HepG2 (cell line): Measurements from ENCODE around the gene CCDC61. TPM values are rescaled to one million over a fixed set of nuclear protein-coding genes. Genes with fewer than 3 reads are reported as not detected.

ENCODE experiments used
- ATAC-seq: fragments of 200-7000 bp; cut with Tn5 transposase; 3 replicates; pipeline ENCODE4 v1.9.1; 2020; ENCODE audit warnings: mild to moderate bottlenecking, moderate library complexity
- BruUV-seq: library from RNA; stranded (reverse); fragments of 400-500 nt; replicated peaks from 2 replicates; lab custom pipeline; 2021; lab: Mats Ljungman, UMichigan
- CTCF ChIA-PET: fragments of 300-600 bp; formaldehyde crosslinking; extraction: SDS; loops from one replicate; lab custom pipeline; 2021; ENCODE audit warnings: low total read pairs, inconsistent platforms, low intra/inter-chr PET ratio; lab: Yijun Ruan, JAX
- POLR2A ChIA-PET: fragments of 350-600 bp; sonication (Branson Sonifier 250); formaldehyde crosslinking; loops from one replicate; lab custom pipeline; 2020; ENCODE audit warnings: antibody characterized with exemption, inconsistent platforms; lab: Yijun Ruan, JAX
- DNase-seq: peaks from one replicate; pipeline ENCODE4 v3.0.0-alpha.2; 2015; ENCODE audit warnings: low spot score
- FAIRE-seq: peaks from 3 replicates; lab custom pipeline; 2011; peaks lifted over from hg19 to GRCh38; lab: Jason Lieb, UNC
- H2AFZ ChIP-seq: one replicate; pipeline ENCODE4 v1.6.1; 2011; ENCODE audit warnings: low read length, inconsistent platforms
- H3K27ac ChIP-seq: fragments of 300-600 bp; 3 replicates; pipeline ENCODE4 v1.8.0; 2011; ENCODE audit warnings: mixed run types, mild to moderate bottlenecking, mixed read lengths, low read length, inconsistent platforms; ENCODE audit not compliant: insufficient read depth; ENCODE audit errors: extremely low read length
- H3K27me3 ChIP-seq, 2 experiments: fragments of 200-600 bp in 1 of 2; 2 replicates in 1 of 2; 3 replicates in 1 of 2; pipeline versions ENCODE4 v1.6.0 to v1.8.0; 2011; ENCODE audit warnings: low read length in 2 of 2, mild to moderate bottlenecking in 2 of 2, moderate library complexity in 2 of 2, inconsistent platforms in 1 of 2; ENCODE audit not compliant: insufficient read depth in 2 of 2, control insufficient read depth in 1 of 2
- H3K36me3 ChIP-seq, 2 experiments: fragments of 200-600 bp in 1 of 2; replicated peaks in 1 of 2; 2 replicates in 1 of 2; 3 replicates in 1 of 2; pipeline versions ENCODE4 v1.5.1 to v1.8.0; 2011; ENCODE audit warnings: low read length in 2 of 2, inconsistent platforms in 1 of 2; ENCODE audit not compliant: insufficient read depth in 2 of 2, control insufficient read depth in 1 of 2
- H3K4me1 ChIP-seq: 2 replicates; pipeline ENCODE4 v1.5.1; 2012; ENCODE audit warnings: low read length, inconsistent platforms; ENCODE audit not compliant: insufficient read depth
- H3K4me2 ChIP-seq: 2 replicates; pipeline ENCODE4 v1.6.0; 2011; ENCODE audit warnings: low read depth, low read length, inconsistent platforms
- H3K4me3 ChIP-seq, 3 experiments: fragments of 200-600 bp in 1 of 3; sonication (generic), shearing (Covaris generic) in 1 of 3; replicated peaks in 1 of 3; 2 replicates each; pipeline ENCODE4 v1.5.1; 2011 to 2016; ENCODE audit warnings: low read length in 3 of 3, inconsistent platforms in 2 of 3, low read depth in 2 of 3, mild to moderate bottlenecking in 2 of 3, control low read depth in 1 of 3, mixed read lengths in 1 of 3; ENCODE audit not compliant: insufficient read depth in 1 of 3
- H3K79me2 ChIP-seq: one replicate; pipeline ENCODE4 v1.6.1; 2011; ENCODE audit warnings: low read length, inconsistent platforms; ENCODE audit not compliant: insufficient read depth
- H3K9ac ChIP-seq: 2 replicates; pipeline ENCODE4 v1.6.0; 2011; ENCODE audit warnings: mild to moderate bottlenecking, low read depth, low read length, inconsistent platforms; ENCODE audit not compliant: insufficient read depth
- H3K9me3 ChIP-seq: 2 replicates; pipeline ENCODE4 v1.5.1; 2012; ENCODE audit warnings: mild to moderate bottlenecking, low read length
- H4K20me1 ChIP-seq: 2 replicates; pipeline ENCODE4 v1.6.0; 2011; ENCODE audit warnings: inconsistent platforms, mild to moderate bottlenecking, low read length, moderate library complexity; ENCODE audit not compliant: insufficient read depth
- CEBPG ChIP-seq: IDR thresholded peaks from 2 replicates; pipeline ENCODE4 v1.6.1; 2016
- E2F1 ChIP-seq: sonication (generic); formaldehyde crosslinking; IDR thresholded peaks from 2 replicates; pipeline ENCODE4 v1.5.0; 2020; ENCODE audit warnings: missing genetic modification reagents
- FOXC1 ChIP-seq: sonication (generic); formaldehyde crosslinking; IDR thresholded peaks from 2 replicates; pipeline ENCODE4 v1.8.0; 2022; ENCODE audit warnings: mild to moderate bottlenecking, missing genetic modification reagents, borderline replicate concordance
- GMEB2 ChIP-seq: IDR thresholded peaks from 2 replicates; pipeline ENCODE4 v1.6.1; 2016; ENCODE audit warnings: missing biosample characterization, missing genetic modification reagents, low read depth
- HOXD1 ChIP-seq: sonication (generic); formaldehyde crosslinking; IDR thresholded peaks from 2 replicates; pipeline ENCODE4 v1.5.0; 2020; ENCODE audit warnings: missing genetic modification reagents
- ISL2 ChIP-seq: sonication (generic); formaldehyde crosslinking; IDR thresholded peaks from 2 replicates; pipeline ENCODE4 v1.5.0; 2020; ENCODE audit warnings: missing genetic modification reagents
- JUN ChIP-seq: sonication (generic); formaldehyde crosslinking; IDR thresholded peaks from 2 replicates; pipeline ENCODE4 v1.4.0; 2020; ENCODE audit warnings: mild to moderate bottlenecking, missing genetic modification reagents
- JUNB ChIP-seq: sonication (generic); formaldehyde crosslinking; IDR thresholded peaks from 2 replicates; pipeline ENCODE4 v1.8.0; 2022; ENCODE audit warnings: missing genetic modification reagents, mild to moderate bottlenecking, borderline replicate concordance
- KDM5B ChIP-seq: sonication (generic); formaldehyde crosslinking; IDR thresholded peaks from 2 replicates; pipeline ENCODE4 v1.4.0; 2020; ENCODE audit warnings: missing genetic modification reagents, mild to moderate bottlenecking, borderline replicate concordance
- SIN3A ChIP-seq: IDR thresholded peaks from 2 replicates; pipeline ENCODE4 v1.6.1; 2011; ENCODE audit warnings: low read depth, mild to moderate bottlenecking, control low read depth, low read length, borderline replicate concordance
- STAT5B ChIP-seq: sonication (generic); formaldehyde crosslinking; IDR thresholded peaks from 2 replicates; pipeline ENCODE4 v1.4.0; 2020; ENCODE audit warnings: missing genetic modification reagents
- TAF1 ChIP-seq: sonication (generic); formaldehyde crosslinking; IDR thresholded peaks from 2 replicates; pipeline ENCODE4 v1.4.0; 2020; ENCODE audit warnings: missing genetic modification reagents
- ZNF17 ChIP-seq: sonication (generic); formaldehyde crosslinking; IDR thresholded peaks from 2 replicates; pipeline ENCODE4 v1.5.0; 2020; ENCODE audit warnings: mild to moderate bottlenecking, missing genetic modification reagents
- ZNF235 ChIP-seq: sonication (generic); formaldehyde crosslinking; IDR thresholded peaks from 2 replicates; pipeline ENCODE4 v1.8.1; 2023; ENCODE audit warnings: mild to moderate bottlenecking, missing genetic modification reagents, borderline replicate concordance
- ZNF343 ChIP-seq: sonication (generic); formaldehyde crosslinking; IDR thresholded peaks from 2 replicates; pipeline ENCODE4 v1.4.0; 2020; ENCODE audit warnings: mild to moderate bottlenecking, missing genetic modification reagents
- ZNF562 ChIP-seq: sonication (generic); formaldehyde crosslinking; IDR thresholded peaks from 2 replicates; pipeline ENCODE4 v1.8.0; 2022; ENCODE audit warnings: missing genetic modification reagents, borderline replicate concordance
- WGBS: methylation state at CpG from one replicate; pipeline ENCODE4 v1.1.6; 2017; ENCODE audit warnings: low lambda C conversion rate; 5-methylcytosine and 5-hydroxymethylcytosine counted together
- in situ Hi-C: cut with HindIII; loops from 2 replicates; pipeline ENCODE4 v1.10.0; 2017; ENCODE audit warnings: low pct_unique_long_range_greater_than_20kb; ENCODE audit not compliant: extremely low pct_ligation_motif_present
- intact Hi-C: fragments of 100-400 bp; cut with micrococcal nuclease; formaldehyde crosslinking; loops from one replicate; pipeline ENCODE4 v1.10.0; 2022; ENCODE audit not compliant: unreplicated experiment
- polyA plus RNA-seq, 8 experiments: library from polyadenylated mRNA; depleted of rRNA in 3 of 8; stranded (reverse) in 7 of 8; unstranded in 1 of 8; fragments of >200 nt; fragmentation: Illumina TruSeq in 4 of 8; extraction: Trizol in 4 of 8; gene quantifications; 2 replicates each; pipeline versions ENCODE4 v1.2.1 to v1.2.3, GENCODE V29; 2011 to 2016; ENCODE audit warnings: low read depth in 4 of 8, missing spikeins in 1 of 8, mixed read lengths in 1 of 8; ENCODE audit not compliant: insufficient read depth in 1 of 8
- total RNA-seq, 5 experiments: library from RNA; depleted of rRNA; stranded (reverse); fragments of >200 nt; fragmentation: Illumina TruSeq; extraction: Trizol; gene quantifications; 2 replicates each; pipeline ENCODE4 v1.2.3, GENCODE V29; 2016; ENCODE audit warnings: low read depth in 1 of 5

Gene CCDC61
- total and polyA plus RNA-seq, 2 of the 13 experiments (the other 11 are each of a cell fraction or from before 2014, with no cell fraction given): 4.2 to 4.9 TPM

- Histone ChIP-seq H2AFZ (no peak overlapping the region), H3K4me3 (no peak overlapping the region), H3K4me1 (no peaks in the 10 kb centered on the region), H3K27ac (no peak overlapping the region), H3K36me3 (no peaks in the 10 kb centered on the region), H3K9me3 (no peaks in the 10 kb centered on the region), H4K20me1 (no peaks in the 10 kb centered on the region), H3K79me2 (no peaks in the 10 kb centered on the region), H3K9ac (no peak overlapping the region), H3K27me3 (peaks cover 0 to 29% of the 10 kb centered on the region in 2 experiments; a peak in 4 of 5 replicates), H3K4me2 (no peak overlapping the region)
- in situ Hi-C loops: no loop called here
- ChIA-PET POLR2A (no interaction called here), CTCF (no interaction called here)
- intact Hi-C loops: no loop called here
- no peak for ATAC-seq
- no peak for DNase-seq
- WGBS: 15% methylated on average over 7 of the region's 9 CpGs
- TF ChIP-seq JUN (no peak), GMEB2 (CRISPR knock-in tag) (no peak), JUNB (CRISPR knock-in tag) (no peak), E2F1 (CRISPR knock-in tag) (no peak), SIN3A (no peak), STAT5B (CRISPR knock-in tag) (no peak), CEBPG (no peak), ZNF235 (CRISPR knock-in tag) (no peak), FOXC1 (CRISPR knock-in tag) (no peak), ZNF17 (CRISPR knock-in tag) (no peak), KDM5B (CRISPR knock-in tag) (no peak), ISL2 (CRISPR knock-in tag) (no peak), ZNF343 (CRISPR knock-in tag) (no peak), ZNF562 (no peak), TAF1 (no peak), HOXD1 (CRISPR knock-in tag) (no peak)
- FAIRE-seq: no peak
- BruUV-seq: no TSS peak
Measured at GRCh38 chr19:45968626-45969025, 26.6 kb upstream of the CCDC61 start.
